ENCODE data around the gene NOP53. TPM values are rescaled to one million over a fixed set of nuclear protein-coding genes. Genes with fewer than 3 reads are reported as not detected.
"Not testable (repeated sequence)": the region's sequence is repeated elsewhere in the genome, so short reads cannot be mapped to it uniquely, and the experiment has no call there.

The NOP53 gene
- polyA plus RNA-seq, 1 experiment, result 114 TPM

GRCh38 chr19:47758443-47758804, 13.1 kb downstream of the NOP53 start:
- H3K9me3 ChIP-seq (ENCODE audit: control insufficient read depth, insufficient read depth, low read length), result no peaks in the 10 kb centered on the region; the same call in 1 of the 2 replicates
- no peak overlapping the region for H3K4me3 ChIP-seq (ENCODE audit: low read depth, low read length)
- ChIA-PET POLR2A (no interaction called here), CTCF (no interaction called here)
- no peak overlapping the region for H3K27ac ChIP-seq (ENCODE audit: low read depth, low read length)
- DNase-seq (ENCODE audit: low read depth, low spot score), result no peak
- TF ChIP-seq CTCF (IDR thresholded peaks at IDR 0.05; ENCODE audit: low read depth, low read length), result no peak
- no peaks in the 10 kb centered on the region for H3K27me3 ChIP-seq (ENCODE audit: control insufficient read depth, insufficient read depth, low read length)

- Histone ChIP-seq H3K27me3 (ENCODE audit: control insufficient read depth, insufficient read depth, low read length) (no peaks in the 10 kb centered on the region), H3K9me3 (ENCODE audit: control insufficient read depth, insufficient read depth, low read length) (no peaks in the 10 kb centered on the region; the same call in 1 of the 2 replicates), H3K27ac (ENCODE audit: low read depth, low read length) (no peak overlapping the region), H3K4me3 (ENCODE audit: low read depth, low read length) (no peak overlapping the region)
- DNase-seq (ENCODE audit: low read depth, low spot score), result no peak
- no peak for TF ChIP-seq CTCF (IDR thresholded peaks at IDR 0.05; ENCODE audit: low read depth, low read length)
- ChIA-PET CTCF (no interaction called here), POLR2A (no interaction called here)
Measured at GRCh38 chr19:47760632-47760999, 15.3 kb downstream of the NOP53 start.

- ChIA-PET POLR2A (no interaction called here), CTCF (interaction anchor here (1.7 kb wide), 1 partner anchor 49 kb away, joined by 5 read pairs; no protein-coding TSS in a partner anchor)
- TF ChIP-seq CTCF (IDR thresholded peaks at IDR 0.05; ENCODE audit: low read depth, low read length), result no peak
Measured at GRCh38 chr19:47761566-47761965, 16.2 kb downstream of the NOP53 start.

GRCh38 chr19:47762151-47762550, 16.8 kb downstream of the NOP53 start:
- DNase-seq (ENCODE audit: low read depth, low spot score), result no peak
- ChIA-PET CTCF (interaction anchor here (1.7 kb wide), 1 partner anchor 50 kb away, joined by 5 read pairs; no protein-coding TSS in a partner anchor), POLR2A (no interaction called here)
- Histone ChIP-seq H3K27me3 (ENCODE audit: control insufficient read depth, insufficient read depth, low read length) (peaks cover 4% of the 10 kb centered on the region), H3K27ac (ENCODE audit: low read depth, low read length) (no peak overlapping the region), H3K9me3 (ENCODE audit: control insufficient read depth, insufficient read depth, low read length) (no peaks in the 10 kb centered on the region), H3K4me3 (ENCODE audit: low read depth, low read length) (no peak overlapping the region)
- TF ChIP-seq CTCF (IDR thresholded peaks at IDR 0.05; ENCODE audit: low read depth, low read length), result no peak

More at GRCh38 chr19:47761566-47761965, 16.2 kb downstream of the NOP53 start:
- Histone ChIP-seq H3K27ac (ENCODE audit: low read depth, low read length) (no peak overlapping the region), H3K9me3 (ENCODE audit: control insufficient read depth, insufficient read depth, low read length) (no peaks in the 10 kb centered on the region; the same call in 1 of the 2 replicates), H3K27me3 (ENCODE audit: control insufficient read depth, insufficient read depth, low read length) (peaks cover 4% of the 10 kb centered on the region), H3K4me3 (ENCODE audit: low read depth, low read length) (no peak overlapping the region)
- DNase-seq (ENCODE audit: low read depth, low spot score), result no peak

- POLR2A ChIA-PET, result interaction anchor here (0.7 kb wide), 1 partner anchor 76 kb away, joined by 7 read pairs; no protein-coding TSS in a partner anchor
- CTCF ChIA-PET, result interaction anchor here (1.7 kb wide), 2 partner anchors 50 kb away, joined by 3 to 5 read pairs; no protein-coding TSS in a partner anchor
- peaks cover 4% of the 10 kb centered on the region for H3K27me3 ChIP-seq (ENCODE audit: control insufficient read depth, insufficient read depth, low read length)
- no peak for DNase-seq (ENCODE audit: low read depth, low spot score)
- no peak for TF ChIP-seq CTCF (IDR thresholded peaks at IDR 0.05; ENCODE audit: low read depth, low read length)
- no peaks in the 10 kb centered on the region for H3K9me3 ChIP-seq (ENCODE audit: control insufficient read depth, insufficient read depth, low read length)
- no peak overlapping the region for H3K27ac ChIP-seq (ENCODE audit: low read depth, low read length)
- H3K4me3 ChIP-seq (ENCODE audit: low read depth, low read length), result no peak overlapping the region
Measured at GRCh38 chr19:47762615-47763308, 17.4 kb downstream of the NOP53 start.

- ChIA-PET CTCF (interaction anchor here (0.6 to 2.5 kb wide), 11 partner anchors 9 to 768 kb away, joined by 3 to 17 read pairs (median 4); no protein-coding TSS in a partner anchor), POLR2A (interaction anchor here (0.7 kb wide), 2 partner anchors 27 to 61 kb away, joined by 4 to 10 read pairs; no protein-coding TSS in a partner anchor)
- DNase-seq (ENCODE audit: low read depth, low spot score); H3K9me3 ChIP-seq (ENCODE audit: control insufficient read depth, insufficient read depth, low read length); H3K4me3 ChIP-seq (ENCODE audit: low read depth, low read length); H3K27me3 ChIP-seq (ENCODE audit: control insufficient read depth, insufficient read depth, low read length); H3K27ac ChIP-seq (ENCODE audit: low read depth, low read length): not testable (repeated sequence)
Measured at GRCh38 chr19:47764705-47765104, 19.4 kb downstream of the NOP53 start.

Measured in AG04450 (cell line).